ENCODE results near the gene THAP3.

The THAP3 gene, protein sequence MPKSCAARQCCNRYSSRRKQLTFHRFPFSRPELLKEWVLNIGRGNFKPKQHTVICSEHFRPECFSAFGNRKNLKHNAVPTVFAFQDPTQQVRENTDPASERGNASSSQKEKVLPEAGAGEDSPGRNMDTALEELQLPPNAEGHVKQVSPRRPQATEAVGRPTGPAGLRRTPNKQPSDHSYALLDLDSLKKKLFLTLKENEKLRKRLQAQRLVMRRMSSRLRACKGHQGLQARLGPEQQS

DNA sequence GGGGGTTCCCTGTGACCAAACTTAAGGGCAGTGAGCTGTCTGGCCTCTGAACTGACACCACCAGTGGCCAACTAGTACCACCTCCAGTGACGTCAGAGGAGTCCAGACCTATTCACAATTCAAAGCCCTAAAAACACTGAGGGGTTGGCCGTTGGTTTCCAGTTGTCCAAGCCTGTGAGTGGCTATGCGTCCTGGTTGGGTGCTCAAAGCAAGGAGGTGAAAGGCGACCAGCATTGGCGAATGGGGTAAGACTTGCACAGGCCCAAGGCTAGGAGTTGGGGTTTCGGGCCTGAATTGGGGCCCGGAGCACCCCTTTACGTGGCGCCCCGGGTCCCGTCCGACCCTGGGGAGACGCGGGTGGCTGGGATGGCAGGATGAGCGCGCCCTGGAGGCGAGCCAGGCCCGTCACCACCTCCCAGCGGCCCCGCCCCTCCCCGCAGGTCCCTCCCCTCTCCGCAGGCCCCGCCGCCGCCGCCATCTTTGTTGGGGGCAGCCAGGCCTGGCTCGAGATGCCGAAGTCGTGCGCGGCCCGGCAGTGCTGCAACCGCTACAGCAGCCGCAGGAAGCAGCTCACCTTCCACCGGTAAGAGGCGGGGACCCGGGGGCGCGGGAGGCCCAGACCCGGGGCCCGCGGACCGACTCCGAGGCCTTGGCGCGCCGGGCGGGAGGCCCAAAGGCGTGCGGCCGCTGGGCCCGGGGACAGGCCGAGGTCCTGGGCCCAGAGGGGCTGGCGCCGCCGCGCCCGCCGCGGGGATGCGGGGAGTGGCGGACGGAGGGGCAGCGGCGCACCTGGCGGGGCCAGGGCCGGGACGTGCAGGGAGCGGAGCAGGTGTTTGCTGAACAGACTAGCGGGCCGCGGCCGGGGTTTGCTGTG is at the start of gene THAP3:
THAP3 (plus strand) TSS at position 159 of the 874 bp plus-strand sequence; CDS start at position 510, 351 bp downstream.
- DNase-seq (ENCODE audit: low read depth) = peak; percentile 97
- peak within 1 kb of the TSS; percentile 71 for H3K4me3 ChIP-seq (ENCODE audit: control insufficient read depth, low read depth, low read length)
- TF ChIP-seq, protein P1, sequence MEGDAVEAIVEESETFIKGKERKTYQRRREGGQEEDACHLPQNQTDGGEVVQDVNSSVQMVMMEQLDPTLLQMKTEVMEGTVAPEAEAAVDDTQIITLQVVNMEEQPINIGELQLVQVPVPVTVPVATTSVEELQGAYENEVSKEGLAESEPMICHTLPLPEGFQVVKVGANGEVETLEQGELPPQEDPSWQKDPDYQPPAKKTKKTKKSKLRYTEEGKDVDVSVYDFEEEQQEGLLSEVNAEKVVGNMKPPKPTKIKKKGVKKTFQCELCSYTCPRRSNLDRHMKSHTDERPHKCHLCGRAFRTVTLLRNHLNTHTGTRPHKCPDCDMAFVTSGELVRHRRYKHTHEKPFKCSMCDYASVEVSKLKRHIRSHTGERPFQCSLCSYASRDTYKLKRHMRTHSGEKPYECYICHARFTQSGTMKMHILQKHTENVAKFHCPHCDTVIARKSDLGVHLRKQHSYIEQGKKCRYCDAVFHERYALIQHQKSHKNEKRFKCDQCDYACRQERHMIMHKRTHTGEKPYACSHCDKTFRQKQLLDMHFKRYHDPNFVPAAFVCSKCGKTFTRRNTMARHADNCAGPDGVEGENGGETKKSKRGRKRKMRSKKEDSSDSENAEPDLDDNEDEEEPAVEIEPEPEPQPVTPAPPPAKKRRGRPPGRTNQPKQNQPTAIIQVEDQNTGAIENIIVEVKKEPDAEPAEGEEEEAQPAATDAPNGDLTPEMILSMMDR (conservative IDR thresholded peaks at IDR 0.05; ENCODE audit: control insufficient read depth, insufficient read depth, low read depth, low read length) = no peak

DNA sequence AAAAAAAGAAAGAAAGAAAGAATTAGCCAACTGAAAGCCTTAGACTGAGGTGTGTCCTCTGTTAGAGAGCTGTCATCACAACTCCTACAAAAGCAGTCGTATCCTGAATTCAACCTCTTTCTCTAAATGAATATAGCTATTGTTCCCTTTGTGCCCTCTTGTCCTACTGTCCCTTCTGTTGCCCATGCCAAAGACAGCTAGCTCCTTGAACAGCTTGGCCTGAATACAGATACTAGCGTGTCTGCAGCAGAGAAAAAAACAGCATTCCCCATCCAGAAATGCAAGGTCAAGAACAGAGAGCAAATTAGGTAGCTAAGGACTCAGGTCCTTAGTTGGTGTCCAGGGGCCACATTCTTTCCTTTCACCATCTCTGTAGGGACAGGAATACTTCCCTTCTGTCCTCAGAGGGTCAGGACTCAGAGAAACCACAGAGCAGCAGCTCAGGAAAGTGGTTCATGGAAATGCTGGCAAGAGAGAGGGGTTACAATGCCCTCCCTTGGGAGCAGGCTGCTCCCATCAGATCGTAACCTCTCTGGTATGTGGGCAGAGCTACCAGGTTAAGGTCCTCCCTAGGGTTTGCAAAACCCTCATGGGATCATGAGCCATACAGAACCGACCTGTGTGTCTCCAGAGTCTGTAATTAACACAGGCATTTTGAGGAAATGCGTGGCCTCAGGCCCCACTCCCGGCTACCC is 46.7 kb upstream of the THAP3 start:
- DNase-seq (ENCODE audit: low read depth) = no peak

DNA sequence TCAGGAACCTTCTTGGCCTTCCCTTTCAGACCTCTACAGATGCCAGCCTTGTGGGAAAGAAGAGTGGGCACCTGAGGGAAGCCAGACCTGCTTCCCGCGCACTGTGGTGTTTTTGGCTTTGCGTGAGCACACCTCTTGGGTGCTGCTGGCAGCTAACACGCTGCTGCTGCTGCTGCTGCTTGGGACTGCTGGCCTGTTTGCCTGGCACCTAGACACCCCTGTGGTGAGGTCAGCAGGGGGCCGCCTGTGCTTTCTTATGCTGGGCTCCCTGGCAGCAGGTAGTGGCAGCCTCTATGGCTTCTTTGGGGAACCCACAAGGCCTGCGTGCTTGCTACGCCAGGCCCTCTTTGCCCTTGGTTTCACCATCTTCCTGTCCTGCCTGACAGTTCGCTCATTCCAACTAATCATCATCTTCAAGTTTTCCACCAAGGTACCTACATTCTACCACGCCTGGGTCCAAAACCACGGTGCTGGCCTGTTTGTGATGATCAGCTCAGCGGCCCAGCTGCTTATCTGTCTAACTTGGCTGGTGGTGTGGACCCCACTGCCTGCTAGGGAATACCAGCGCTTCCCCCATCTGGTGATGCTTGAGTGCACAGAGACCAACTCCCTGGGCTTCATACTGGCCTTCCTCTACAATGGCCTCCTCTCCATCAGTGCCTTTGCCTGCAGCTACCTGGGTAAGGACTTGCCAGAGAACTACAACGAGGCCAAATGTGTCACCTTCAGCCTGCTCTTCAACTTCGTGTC is 45.9 kb upstream of the THAP3 start:
- TF ChIP-seq, protein P1 (conservative IDR thresholded peaks at IDR 0.05; ENCODE audit: control insufficient read depth, insufficient read depth, low read depth, low read length) = no peak
- no peak for DNase-seq (ENCODE audit: low read depth)
- H3K4me3 ChIP-seq (ENCODE audit: control insufficient read depth, low read depth, low read length) = no peak overlapping the region

More for the DNA sequence above, 46.7 kb upstream of the THAP3 start:
- TF ChIP-seq, protein P1 (conservative IDR thresholded peaks at IDR 0.05; ENCODE audit: control insufficient read depth, insufficient read depth, low read depth, low read length) = no peak
- H3K4me3 ChIP-seq (ENCODE audit: control insufficient read depth, low read depth, low read length) = no peak overlapping the region

DNA sequence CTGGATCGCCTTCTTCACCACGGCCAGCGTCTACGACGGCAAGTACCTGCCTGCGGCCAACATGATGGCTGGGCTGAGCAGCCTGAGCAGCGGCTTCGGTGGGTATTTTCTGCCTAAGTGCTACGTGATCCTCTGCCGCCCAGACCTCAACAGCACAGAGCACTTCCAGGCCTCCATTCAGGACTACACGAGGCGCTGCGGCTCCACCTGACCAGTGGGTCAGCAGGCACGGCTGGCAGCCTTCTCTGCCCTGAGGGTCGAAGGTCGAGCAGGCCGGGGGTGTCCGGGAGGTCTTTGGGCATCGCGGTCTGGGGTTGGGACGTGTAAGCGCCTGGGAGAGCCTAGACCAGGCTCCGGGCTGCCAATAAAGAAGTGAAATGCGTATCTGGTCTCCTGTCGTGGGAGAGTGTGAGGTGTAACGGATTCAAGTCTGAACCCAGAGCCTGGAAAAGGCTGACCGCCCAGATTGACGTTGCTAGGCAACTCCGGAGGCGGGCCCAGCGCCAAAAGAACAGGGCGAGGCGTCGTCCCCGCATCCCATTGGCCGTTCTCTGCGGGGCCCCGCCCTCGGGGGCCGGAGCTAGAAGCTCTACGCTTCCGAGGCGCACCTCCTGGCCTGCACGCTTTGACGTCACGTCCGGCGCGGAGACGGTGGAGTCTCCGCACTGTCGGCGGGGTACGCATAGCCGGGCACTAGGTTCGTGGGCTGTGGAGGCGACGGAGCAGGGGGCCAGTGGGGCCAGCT is 45.1 kb upstream of the THAP3 start, which contains the start of gene ZBTB48:
ZBTB48 (plus strand) TSS at position 621 of the 745 bp plus-strand sequence. CDS start 616 bp downstream, outside the sequence.
- peak; percentile 94 for DNase-seq (ENCODE audit: low read depth)
- TF ChIP-seq, protein P1 (conservative IDR thresholded peaks at IDR 0.05; ENCODE audit: control insufficient read depth, insufficient read depth, low read depth, low read length) = no peak
- peak within 1 kb of the TSS; percentile 80 for H3K4me3 ChIP-seq (ENCODE audit: control insufficient read depth, low read depth, low read length)

DNA sequence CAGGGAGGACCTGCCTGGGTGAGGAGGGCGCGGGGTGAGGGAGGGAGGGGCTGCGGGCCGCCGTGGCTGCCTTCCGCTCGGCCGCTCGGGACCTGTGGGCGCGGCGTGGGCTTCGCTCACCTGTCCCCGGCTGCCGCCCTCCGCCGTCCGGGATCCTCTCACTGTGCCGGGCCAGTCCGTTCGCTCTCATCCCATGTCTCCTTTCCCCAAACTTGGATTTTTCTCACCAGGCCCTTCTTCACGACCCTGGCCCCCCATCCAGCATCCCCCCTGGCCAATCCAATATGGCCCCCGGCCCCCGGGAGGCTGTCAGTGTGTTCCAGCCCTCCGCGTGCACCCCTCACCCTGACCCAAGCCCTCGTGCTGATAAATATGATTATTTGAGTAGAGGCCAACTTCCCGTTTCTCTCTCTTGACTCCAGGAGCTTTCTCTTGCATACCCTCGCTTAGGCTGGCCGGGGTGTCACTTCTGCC is 44.5 kb upstream of the THAP3 start:
- TF ChIP-seq, protein P1 (conservative IDR thresholded peaks at IDR 0.05; ENCODE audit: control insufficient read depth, insufficient read depth, low read depth, low read length) = no peak
- H3K4me3 ChIP-seq (ENCODE audit: control insufficient read depth, low read depth, low read length) = peak overlapping the region; percentile 80
- DNase-seq (ENCODE audit: low read depth) = no peak
